NCI-H1105 (cell line): ENCODE results near the gene MAP3K1.

Source experiments
- DNase-seq: peaks from one replicate; lab custom pipeline; 2025; lab: John Stamatoyannopoulos, UW

MAP3K1 gene

DNA sequence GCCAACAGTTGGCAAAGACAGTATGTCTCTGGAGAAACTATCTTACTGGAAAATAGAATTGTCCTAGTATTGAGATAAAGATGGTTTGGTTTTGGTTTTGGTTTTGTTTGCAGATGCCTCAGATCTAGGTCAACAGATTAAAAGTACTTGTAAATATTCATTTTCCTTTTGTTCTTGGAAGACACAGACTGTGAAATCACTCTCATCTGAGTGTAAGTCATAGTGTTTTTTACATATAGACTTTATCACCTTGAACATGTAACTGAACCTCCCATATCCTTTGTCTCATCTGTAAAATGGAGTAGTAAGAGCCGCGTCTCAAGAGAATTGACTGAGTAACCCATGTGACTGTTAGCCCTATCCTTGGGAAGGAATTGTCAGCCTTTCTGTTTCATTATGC is 34.3 kb downstream of the MAP3K1 start:
- no peak for DNase-seq

DNA sequence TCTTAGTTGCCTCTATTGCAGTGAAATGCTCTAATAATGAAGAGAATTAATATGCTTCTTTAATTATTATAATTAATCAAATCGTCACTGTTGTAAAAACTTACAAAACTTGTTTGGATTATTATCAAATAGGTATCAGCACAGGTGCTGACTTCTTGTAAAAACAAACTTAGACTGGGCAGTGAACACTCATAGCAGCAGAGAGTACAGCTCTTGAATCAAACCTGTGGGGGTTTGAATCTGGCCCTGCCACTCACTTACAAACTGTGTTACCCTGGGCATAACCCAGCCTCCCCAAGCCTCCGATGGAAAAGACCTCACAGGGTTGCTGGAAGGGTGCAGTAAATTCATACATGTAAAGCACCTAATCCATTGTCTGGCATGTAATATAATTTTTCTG is 35.1 kb downstream of the MAP3K1 start:
- DNase-seq: no peak

DNA sequence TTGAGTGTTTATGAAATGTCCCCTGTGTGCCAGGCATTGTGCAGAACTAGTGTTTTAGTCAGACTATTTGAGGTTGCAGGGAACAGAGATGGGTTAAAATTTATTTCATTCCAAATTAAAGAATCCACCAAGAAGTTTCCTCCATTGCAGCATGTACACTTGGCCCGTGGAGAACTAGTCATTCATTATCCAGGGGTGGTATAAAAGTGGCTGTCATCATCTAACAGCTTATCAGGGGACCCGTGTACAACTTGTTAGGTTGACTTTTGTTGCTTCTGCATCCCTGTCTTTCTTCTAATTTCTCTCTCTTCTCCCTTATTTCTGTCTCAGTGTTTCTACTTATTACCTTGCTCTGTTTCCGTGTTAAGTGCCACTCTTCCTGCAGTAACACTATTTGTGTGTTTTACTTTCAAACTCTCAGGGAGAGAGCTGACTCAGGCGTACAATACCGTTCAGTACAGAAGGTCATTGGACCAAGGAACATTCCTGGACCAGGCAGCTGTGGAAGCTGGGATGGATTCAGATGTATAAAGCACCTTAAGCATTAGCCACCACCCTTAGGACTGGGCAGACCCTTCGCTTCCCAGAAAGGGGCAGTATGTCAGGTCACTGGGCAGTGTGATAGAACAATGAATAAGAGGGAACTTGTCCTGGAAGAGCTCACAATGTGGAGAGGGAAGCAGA is 36.1 kb downstream of the MAP3K1 start:
- no peak for DNase-seq

DNA sequence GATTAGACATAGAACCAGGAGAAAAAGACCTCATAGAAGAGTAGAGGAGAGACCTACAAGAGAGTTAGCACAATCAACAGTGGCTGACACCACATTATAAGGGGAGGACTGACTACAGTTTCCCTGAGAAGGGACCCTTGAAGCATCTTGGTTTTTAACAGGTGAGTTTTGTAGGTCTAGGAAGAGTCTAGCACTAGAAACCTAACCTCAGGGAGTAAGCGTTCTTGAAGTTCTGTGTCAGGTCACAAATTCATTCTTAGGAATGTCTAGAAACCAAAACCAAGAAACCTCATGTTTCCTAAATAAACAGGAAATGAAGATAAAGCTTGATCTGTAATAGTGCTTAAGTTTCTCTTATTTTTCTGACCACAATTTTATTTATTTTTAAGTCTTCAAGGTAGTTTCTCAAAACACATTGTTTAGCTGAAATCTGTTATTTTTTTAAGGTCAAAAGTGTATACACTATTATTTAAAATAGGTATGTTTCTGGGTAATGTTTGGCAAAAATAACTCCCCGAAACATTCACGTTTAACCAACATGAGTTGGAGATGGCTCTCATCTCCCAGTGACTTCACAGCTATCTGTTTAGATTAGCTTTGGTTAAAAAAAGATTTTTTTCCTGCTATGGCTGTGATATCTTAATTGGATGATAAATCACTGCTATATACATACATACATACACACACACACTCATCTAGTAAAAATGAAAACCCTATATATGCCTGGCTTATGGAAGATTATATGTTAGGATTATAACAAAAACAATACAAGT is 37.1 kb downstream of the MAP3K1 start:
- no peak for DNase-seq

DNA sequence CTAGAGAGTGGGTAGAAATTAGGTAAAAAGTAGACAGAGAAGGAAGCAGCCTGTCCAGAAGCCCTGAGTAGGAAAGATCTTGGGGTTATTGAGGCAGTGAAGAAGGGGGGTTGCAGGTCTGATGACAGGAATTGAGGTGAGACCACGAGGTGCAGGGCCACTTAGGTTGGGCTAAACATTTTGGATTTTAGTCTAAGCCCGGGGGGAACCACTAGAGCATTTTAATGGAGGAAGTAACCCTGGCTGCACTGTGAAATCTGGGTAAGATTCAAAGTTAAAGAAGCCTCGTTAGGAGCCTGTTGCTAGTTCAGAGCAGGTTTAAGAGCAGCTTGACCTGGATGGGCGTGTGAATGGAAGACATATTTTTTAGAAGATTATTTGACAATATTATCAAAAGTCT is 38.3 kb downstream of the MAP3K1 start:
- DNase-seq: no peak

DNA sequence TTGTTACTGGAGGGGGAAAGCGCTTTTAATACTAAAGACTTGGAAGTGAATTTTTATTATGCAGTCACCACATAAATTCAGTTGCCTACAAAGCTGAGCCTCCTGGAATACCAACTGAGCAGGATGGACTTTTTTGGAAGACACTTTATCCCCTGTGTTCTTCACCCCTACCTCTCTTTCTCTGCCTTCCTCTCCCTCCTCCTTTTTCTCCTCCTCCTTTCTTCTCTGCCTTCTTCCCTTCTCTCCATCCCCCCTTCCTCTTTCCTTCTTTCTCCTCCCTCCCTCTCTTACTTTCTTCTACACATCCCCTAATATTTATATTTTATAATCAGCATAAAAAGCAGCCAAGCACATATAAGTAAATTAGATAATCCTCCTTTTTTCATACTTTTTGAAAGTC is 39.6 kb downstream of the MAP3K1 start:
- no peak for DNase-seq

DNA sequence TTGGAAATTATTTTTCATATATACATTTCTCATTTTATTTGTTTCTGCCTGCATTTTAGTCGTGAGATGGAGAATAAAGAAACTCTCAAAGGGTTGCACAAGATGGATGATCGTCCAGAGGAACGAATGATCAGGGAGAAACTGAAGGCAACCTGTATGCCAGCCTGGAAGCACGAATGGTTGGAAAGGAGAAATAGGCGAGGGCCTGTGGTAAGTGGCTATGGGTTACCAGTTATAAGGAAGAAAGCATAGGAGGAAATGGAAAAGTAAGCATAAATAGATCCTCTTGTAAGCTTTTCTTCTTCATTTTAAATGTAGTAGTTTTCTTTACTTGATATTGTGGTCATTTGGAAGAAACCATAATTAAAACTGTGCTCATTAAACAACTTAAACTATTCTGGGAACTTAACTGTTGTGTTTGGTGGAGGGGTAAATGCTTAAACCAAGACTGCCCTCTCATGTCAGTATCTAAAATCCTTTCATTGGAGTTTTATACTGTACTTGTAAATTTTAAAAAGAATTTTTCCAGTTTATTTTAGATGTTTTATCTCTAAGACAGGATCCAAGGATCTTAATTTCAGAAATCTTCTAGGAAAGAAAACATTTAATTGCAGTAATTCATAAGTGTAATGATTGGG is 41.3 kb downstream of the MAP3K1 start:
- no peak for DNase-seq

DNA sequence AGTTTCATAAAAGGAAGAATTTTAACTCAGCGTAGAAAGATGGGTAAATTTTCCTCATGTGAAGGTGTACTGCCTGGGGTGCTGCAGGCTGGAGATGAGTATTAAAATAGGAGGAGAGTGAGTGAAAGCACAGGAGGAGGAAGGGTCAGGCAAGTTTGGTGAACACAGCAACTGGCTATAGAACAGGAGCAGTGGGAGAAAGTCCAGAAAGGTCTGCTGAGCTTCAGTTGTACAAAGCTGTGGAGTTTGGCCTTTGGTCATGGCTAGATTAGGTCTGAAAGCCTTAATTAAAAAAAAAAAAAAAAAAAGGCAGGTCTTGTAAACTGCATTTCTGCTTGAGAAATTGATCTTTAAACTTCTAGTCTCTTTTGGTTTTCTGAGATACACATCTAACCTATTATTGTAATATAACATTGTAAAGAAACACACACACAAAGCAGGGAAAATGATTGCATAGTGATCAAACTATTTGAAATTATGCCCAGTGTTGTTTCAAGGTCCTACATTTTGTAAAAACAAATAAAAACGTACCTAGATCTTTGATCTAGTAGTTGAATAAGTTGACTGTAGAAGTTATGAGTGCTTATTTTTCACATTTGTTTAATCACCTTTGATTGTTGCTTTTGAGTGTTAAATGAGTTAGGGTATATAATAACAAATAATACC is 43.6 kb downstream of the MAP3K1 start:
- DNase-seq: no peak

DNA sequence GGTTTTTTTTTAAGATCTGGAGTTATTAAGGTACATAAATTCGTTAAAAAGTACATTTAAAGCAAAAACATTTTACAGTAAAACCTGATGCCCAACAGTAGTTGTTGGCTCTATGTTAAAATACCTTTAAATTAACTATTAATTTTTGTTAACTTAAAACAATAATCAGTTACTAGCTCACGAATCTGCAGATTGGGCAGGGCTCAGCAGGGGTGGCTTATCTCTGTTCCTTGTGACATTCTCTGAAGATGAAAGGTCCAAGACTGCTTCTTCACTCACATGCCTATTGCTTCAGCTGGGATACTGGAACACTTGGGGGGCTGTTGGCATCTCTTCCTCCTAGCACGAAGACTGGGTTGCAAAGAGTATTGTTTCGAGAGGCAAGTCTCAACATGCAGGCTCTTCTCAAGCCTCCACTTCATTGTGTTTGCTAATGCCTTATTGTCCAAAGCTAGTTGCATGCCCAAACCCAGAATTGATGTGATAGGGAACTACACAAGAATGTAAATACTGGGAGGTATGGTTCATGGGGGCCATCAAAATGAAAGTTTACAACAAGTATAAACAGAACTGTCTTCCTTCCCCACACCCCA is 46.6 kb downstream of the MAP3K1 start:
- DNase-seq: peak; percentile 7

DNA sequence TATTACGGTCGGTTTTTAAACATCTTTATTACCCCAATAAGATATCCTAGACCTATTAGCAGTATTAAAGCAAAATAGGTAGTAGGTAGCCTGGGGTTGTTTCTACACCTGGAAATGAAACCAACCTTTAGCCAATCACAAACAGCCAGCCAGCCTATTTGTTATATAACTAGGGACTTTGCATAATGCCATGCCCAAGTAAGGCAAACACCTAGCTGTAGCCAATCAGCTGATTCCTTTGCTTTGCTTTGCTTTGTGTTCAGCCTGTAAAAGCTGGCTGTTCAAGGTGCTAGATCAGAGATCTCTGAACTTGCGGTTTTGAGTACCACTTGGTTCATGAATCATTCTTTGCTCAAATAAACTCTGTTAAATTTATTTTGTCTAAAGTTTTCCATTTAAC is 47.6 kb downstream of the MAP3K1 start:
- no peak for DNase-seq

DNA sequence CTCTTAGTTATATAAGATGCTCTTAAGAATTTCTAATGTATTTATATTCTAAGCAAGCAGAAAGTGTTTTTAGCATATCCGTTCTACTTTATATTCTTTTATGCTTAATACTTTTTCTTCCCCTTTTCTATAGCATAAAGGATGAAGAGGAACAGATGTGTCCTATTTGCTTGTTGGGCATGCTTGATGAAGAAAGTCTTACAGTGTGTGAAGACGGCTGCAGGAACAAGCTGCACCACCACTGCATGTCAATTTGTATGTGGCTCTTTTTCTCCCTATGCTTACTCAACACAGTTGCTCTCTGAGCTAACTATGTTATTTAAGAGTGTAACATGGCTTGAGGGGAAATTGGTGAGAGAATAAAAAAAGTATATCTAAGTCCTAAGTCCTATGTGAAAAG is 56.4 kb downstream of the MAP3K1 start:
- DNase-seq: no peak

DNA sequence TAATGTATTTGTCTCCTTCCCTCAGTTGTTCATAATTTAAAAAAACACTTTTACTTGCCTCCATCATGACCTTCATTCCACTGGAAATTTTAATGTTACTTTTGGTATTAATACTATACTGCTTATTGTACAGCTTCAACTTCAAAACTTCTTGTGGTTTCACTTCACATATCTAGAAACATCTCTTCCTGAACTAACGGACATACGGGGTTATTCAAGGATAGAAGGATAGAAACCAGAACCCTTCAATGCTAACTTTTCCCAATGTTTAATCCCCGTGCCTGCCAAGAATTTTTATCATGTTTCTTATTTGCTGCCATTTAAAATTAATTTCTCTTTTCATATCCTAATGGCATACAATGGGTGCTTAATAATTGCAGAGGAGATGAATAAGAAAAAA is 57.7 kb downstream of the MAP3K1 start:
- no peak for DNase-seq

DNA sequence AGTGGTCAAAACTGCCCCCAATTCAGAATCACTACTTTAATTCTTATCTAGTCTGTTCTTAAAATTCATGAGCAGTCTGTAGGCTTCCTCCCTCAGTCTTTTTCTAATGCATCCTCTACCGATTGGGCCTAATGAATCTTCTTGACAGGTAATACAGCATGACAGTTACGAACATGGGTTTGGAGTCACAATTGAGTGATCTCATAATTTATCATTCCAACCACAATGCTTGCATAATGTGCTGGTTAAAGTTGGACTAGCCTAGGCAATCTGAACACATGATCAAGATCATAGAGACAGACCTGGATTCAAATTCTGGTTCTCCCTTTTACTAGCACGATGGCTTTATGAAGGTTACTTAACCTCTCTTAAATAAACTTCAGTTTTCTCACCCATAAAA is 61.0 kb downstream of the MAP3K1 start:
- no peak for DNase-seq

DNA sequence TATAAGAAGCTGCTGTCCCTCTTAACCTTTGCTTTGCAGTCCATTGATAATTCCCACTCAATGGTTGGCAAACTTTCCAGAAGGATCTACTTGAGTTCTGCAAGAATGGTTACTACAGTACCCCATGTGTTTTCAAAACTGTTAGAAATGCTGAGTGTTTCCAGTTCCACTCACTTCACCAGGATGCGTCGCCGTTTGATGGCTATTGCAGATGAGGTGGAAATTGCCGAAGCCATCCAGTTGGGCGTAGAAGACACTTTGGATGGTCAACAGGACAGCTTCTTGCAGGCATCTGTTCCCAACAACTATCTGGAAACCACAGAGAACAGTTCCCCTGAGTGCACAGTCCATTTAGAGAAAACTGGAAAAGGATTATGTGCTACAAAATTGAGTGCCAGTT is 66.2 kb downstream of the MAP3K1 start:
- DNase-seq: no peak

DNA sequence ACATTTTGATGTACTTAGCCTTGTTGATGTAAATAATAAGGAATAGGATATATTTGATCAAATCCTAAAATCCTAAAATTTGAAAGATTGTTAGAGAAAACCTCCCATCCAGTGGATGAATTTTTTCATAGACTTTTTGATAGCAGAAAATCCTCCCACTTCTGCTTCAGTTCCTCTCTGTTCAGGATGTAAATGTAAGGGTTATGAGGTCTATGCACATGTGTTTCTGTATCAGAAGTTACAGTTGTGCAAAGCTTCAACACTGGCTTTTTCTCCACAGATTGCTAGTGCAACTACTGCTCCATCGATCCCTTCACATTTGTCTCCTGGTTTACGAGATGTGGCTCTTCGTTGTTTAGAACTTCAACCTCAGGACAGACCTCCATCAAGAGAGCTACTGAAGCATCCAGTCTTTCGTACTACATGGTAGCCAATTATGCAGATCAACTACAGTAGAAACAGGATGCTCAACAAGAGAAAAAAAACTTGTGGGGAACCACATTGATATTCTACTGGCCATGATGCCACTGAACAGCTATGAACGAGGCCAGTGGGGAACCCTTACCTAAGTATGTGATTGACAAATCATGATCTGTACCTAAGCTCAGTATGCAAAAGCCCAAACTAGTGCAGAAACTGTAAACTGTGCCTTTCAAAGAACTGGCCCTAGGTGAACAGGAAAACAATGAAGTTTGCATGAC is 78.1 kb downstream of the MAP3K1 start:
- DNase-seq: no peak

DNA sequence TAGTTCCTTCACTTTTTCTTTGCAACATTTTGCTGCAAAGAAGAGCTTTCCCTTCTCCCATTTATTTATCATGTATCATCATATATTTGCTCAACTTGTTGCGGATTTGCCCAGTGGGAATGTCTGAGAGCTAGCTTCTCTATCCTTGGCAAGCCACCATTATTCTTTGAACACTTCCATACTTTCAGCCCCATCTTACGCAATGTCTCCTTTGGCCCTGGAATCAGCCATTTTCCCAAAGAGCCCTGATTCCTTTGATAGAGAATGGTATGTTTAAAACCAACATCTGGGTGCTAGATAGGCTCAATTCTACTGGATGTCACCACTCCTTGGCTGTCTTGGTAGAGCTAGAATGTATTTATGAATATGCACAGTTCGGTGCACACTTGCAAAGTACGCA is 81.4 kb downstream of the MAP3K1 start:
- no peak for DNase-seq

DNA sequence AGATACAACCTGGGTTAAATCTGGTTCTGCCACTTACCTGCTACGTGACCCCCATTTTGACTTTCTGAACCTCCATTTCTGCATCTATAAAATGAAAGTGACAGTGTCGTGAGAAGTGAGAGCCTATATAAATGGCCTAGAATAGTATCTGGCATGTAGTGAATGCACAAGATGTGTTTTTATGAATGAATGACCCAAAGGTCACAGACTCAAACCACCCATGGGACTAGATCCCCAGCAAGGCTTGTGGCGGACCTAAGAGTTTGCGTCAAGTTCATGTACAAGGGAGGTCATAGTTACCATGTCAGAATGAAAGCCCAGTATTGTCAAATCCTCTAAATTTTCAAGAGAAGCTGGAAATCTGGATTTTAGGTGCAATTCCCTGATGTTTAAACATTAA is 82.9 kb downstream of the MAP3K1 start:
- DNase-seq: no peak

DNA sequence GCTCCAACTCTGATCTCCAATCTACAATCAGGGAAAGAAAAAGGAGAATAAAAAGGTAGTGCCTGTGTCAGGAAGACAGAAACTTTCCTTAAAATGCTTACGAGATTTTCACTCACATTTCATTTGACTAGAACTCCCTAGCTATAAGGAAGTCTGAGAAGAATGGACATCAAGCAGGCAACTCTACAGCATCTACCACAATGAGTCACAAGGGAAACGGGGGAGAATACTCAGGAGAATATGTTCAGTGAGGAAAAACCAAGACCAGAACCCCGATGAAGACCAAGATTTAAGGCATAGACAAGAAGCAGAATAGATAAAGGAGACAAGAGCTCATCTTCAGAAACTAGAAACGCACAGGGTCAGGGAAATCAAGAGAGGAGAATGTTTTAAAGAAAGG is 85.0 kb downstream of the MAP3K1 start:
- no peak for DNase-seq

DNA sequence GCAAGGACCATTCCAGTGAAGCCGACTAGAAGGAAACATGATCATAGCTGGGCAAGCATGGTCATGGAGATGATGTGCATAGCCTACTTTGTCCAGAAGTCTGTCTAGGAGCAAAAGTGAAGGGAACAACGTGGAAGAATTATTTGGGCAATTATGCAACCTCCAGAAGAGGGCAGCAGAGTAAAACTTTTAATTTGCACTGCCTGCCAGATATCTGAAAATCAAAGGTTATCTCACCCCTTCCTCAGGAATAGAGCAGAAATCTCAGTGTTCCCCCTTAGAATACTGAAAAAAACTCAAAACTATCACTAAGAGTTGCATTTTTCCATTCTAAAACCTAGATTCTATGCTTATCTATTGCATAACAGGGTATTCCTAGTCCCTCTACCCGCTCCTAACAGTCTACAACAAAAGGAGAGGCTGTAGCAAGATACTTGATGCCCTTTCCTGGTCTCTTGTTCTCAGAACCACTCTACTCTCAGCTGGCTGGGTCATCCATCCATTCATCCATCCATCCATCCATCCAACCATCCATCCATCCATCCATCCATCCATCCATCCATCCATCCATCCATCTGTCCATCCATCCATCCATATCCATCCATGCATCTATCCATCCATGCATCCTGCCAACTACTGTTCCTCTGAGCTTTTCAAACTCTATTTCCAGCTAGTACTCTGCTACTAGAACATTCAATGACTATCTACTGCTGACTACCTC is 85.7 kb downstream of the MAP3K1 start:
- no peak for DNase-seq

DNA sequence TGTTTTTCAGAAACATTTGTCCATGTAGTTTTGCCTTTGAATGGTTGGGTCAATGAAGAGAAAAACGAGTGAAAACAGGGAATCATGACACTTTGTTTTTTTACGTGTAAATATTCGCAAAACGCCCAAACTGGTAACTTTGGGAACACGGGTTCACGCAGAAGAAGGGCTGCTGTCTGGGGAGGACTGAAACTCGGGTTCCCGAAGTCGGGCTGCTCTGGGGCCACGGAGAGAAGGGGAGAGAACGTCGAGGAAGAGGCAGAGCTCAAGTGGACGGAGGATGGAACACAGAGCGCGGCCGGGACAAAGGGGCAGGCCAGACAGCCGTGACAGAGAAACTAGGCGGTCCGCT is 93.6 kb downstream of the MAP3K1 start:
- no peak for DNase-seq
